H9 (cell line): ENCODE data around the gene CD300E. TPM values are rescaled to one million over a fixed set of nuclear protein-coding genes. Genes with fewer than 3 reads are reported as not detected.
A peak's percentile ranks its signal among the peaks of the same experiment; 100 is the strongest.

Experiments used
- DNase-seq: peaks from one replicate; pipeline ENCODE4 v3.0.0-alpha.2; 2017
- H2AFZ ChIP-seq: one replicate; pipeline ENCODE4 v1.6.1; 2013; ENCODE audit warnings: mild to moderate bottlenecking, low read length, control low read depth, moderate library complexity
- H2AK5ac ChIP-seq: 2 replicates; pipeline ENCODE4 v1.6.1; 2013; ENCODE audit warnings: low read length, control low read depth, mixed read lengths; ENCODE audit not compliant: insufficient read length
- H2BK120ac ChIP-seq: one replicate; pipeline ENCODE4 v1.6.1; 2013; ENCODE audit warnings: low read depth, mild to moderate bottlenecking, low read length, control low read depth, inconsistent platforms; ENCODE audit not compliant: poor library complexity, severe bottlenecking
- H2BK12ac ChIP-seq: 2 replicates; pipeline ENCODE4 v1.6.1; 2013; ENCODE audit warnings: low read length, control low read depth, mixed read lengths, low read depth; ENCODE audit not compliant: insufficient read length
- H2BK15ac ChIP-seq: 2 replicates; pipeline ENCODE4 v1.6.1; 2013; ENCODE audit warnings: low read depth, low read length, control low read depth
- H2BK20ac ChIP-seq: one replicate; pipeline ENCODE4 v1.6.1; 2013; ENCODE audit warnings: low read depth, mild to moderate bottlenecking, low read length, control low read depth, inconsistent platforms; ENCODE audit not compliant: poor library complexity, severe bottlenecking
- H2BK5ac ChIP-seq: 2 replicates; pipeline ENCODE4 v1.6.1; 2013; ENCODE audit warnings: low read length, control low read depth, mixed read lengths; ENCODE audit not compliant: insufficient read length
- H3K14ac ChIP-seq: 2 replicates; pipeline ENCODE4 v1.6.1; 2013; ENCODE audit warnings: low read length, control low read depth; ENCODE audit not compliant: insufficient read depth
- H3K18ac ChIP-seq: 2 replicates; pipeline ENCODE4 v1.6.1; 2013; ENCODE audit warnings: low read depth, mild to moderate bottlenecking, mixed read lengths, low read length, control low read depth; ENCODE audit not compliant: insufficient read length
- H3K23ac ChIP-seq: 2 replicates; pipeline ENCODE4 v1.6.1; 2013; ENCODE audit warnings: low read length, control low read depth, mixed read lengths, low read depth; ENCODE audit not compliant: insufficient read length
- H3K23me2 ChIP-seq: 2 replicates; pipeline ENCODE4 v1.6.1; 2013; ENCODE audit warnings: low read depth, mild to moderate bottlenecking, mixed read lengths, low read length, control low read depth; ENCODE audit not compliant: insufficient read length, poor library complexity, severe bottlenecking
- H3K27ac ChIP-seq: 2 replicates; pipeline ENCODE4 v1.5.1; 2013; ENCODE audit warnings: low read length, control low read depth, mixed read lengths, low read depth; ENCODE audit not compliant: insufficient read length
- H3K27me3 ChIP-seq: 2 replicates; pipeline ENCODE4 v1.6.1; 2013; ENCODE audit warnings: low read length, control low read depth, inconsistent platforms; ENCODE audit not compliant: insufficient read depth
- H3K4ac ChIP-seq: 2 replicates; pipeline ENCODE4 v1.6.1; 2013; ENCODE audit warnings: low read depth, mild to moderate bottlenecking, control low read depth, inconsistent platforms, low read length, moderate library complexity
- H3K4me1 ChIP-seq: 2 replicates; pipeline ENCODE4 v1.6.1; 2013; ENCODE audit warnings: low read length, control low read depth, inconsistent platforms; ENCODE audit not compliant: insufficient read depth
- H3K4me2 ChIP-seq: 2 replicates; pipeline ENCODE4 v1.6.1; 2013; ENCODE audit warnings: low read length, control low read depth, mixed read lengths; ENCODE audit not compliant: insufficient read length, insufficient read depth
- H3K56ac ChIP-seq: 2 replicates; pipeline ENCODE4 v1.6.1; 2013; ENCODE audit warnings: low read depth, mild to moderate bottlenecking, mixed read lengths, low read length, control low read depth; ENCODE audit not compliant: insufficient read length
- H3K79me1 ChIP-seq: 2 replicates; pipeline ENCODE4 v1.6.1; 2013; ENCODE audit warnings: low read depth, mild to moderate bottlenecking, moderate library complexity, low read length, control low read depth, inconsistent platforms; ENCODE audit not compliant: insufficient read depth, poor library complexity, severe bottlenecking
- H3K79me2 ChIP-seq: 2 replicates; pipeline ENCODE4 v1.6.1; 2013; ENCODE audit warnings: low read length, control low read depth, inconsistent platforms; ENCODE audit not compliant: insufficient read depth
- H3K9ac ChIP-seq: 2 replicates; pipeline ENCODE4 v1.6.1; 2013; ENCODE audit warnings: low read length, control low read depth, mixed read lengths; ENCODE audit not compliant: insufficient read length; ENCODE audit errors: extremely low read depth
- H3K9me3 ChIP-seq: one replicate; pipeline ENCODE4 v1.6.1; 2013; ENCODE audit warnings: low read depth, low read length, inconsistent platforms; ENCODE audit not compliant: control insufficient read depth
- H3T11ph ChIP-seq: one replicate; pipeline ENCODE4 v1.6.1; 2013; ENCODE audit warnings: mild to moderate bottlenecking, low read length, control low read depth, inconsistent platforms
- H4K20me1 ChIP-seq: one replicate; pipeline ENCODE4 v1.6.1; 2013; ENCODE audit not compliant: control insufficient read depth, insufficient read length, insufficient read depth
- H4K5ac ChIP-seq: 2 replicates; pipeline ENCODE4 v1.6.1; 2013; ENCODE audit warnings: low read depth, mild to moderate bottlenecking, mixed read lengths, low read length, control low read depth; ENCODE audit not compliant: insufficient read length
- H4K8ac ChIP-seq: replicated peaks from 2 replicates; pipeline ENCODE4 v1.6.1; 2013; ENCODE audit warnings: low read length, control low read depth, mixed read lengths, low read depth; ENCODE audit not compliant: insufficient read length
- H4K91ac ChIP-seq: 2 replicates; pipeline ENCODE4 v1.6.1; 2013; ENCODE audit warnings: low read depth, mild to moderate bottlenecking, moderate library complexity, mixed read lengths, low read length, control low read depth; ENCODE audit not compliant: insufficient read length
- H3K27ac Mint-ChIP-seq, 3 experiments: 2 replicates in 2 of 3; 3 replicates in 1 of 3; pipeline ENCODE4 v1.8.0; 2020 to 2021; ENCODE audit warnings: mixed read lengths in 3 of 3, mild to moderate bottlenecking in 1 of 3, moderate library complexity in 1 of 3
- H3K27me3 Mint-ChIP-seq: 2 replicates; pipeline ENCODE4 v1.8.0; 2021; ENCODE audit warnings: low read depth, mild to moderate bottlenecking, moderate library complexity, mixed read lengths
- H3K36me3 Mint-ChIP-seq, 3 experiments: 2 replicates in 2 of 3; 3 replicates in 1 of 3; pipeline ENCODE4 v1.8.0; 2020 to 2021; ENCODE audit warnings: low read depth in 3 of 3, mixed read lengths in 3 of 3; ENCODE audit not compliant: insufficient read depth in 1 of 3
- H3K4me1 Mint-ChIP-seq, 2 experiments: 2 replicates each; pipeline ENCODE4 v1.8.0; 2020; ENCODE audit warnings: mixed read lengths in 2 of 2
- H3K4me3 Mint-ChIP-seq, 2 experiments: 2 replicates in 1 of 2; 3 replicates in 1 of 2; pipeline ENCODE4 v1.8.0; 2020 to 2021; ENCODE audit warnings: mild to moderate bottlenecking in 2 of 2, mixed read lengths in 2 of 2, moderate library complexity in 1 of 2
- H3K9me3 Mint-ChIP-seq, 2 experiments: 2 replicates in 1 of 2; 3 replicates in 1 of 2; pipeline ENCODE4 v1.8.0; 2020; ENCODE audit warnings: mild to moderate bottlenecking in 2 of 2, mixed read lengths in 2 of 2, moderate library complexity in 1 of 2
- WGBS: extraction: QIAGEN DNeasy Blood & Tissue Kit; methylation state at CpG from one replicate; pipeline ENCODE4 v1.1.7; 2013; ENCODE audit warnings: missing lambda C conversion rate, low lambda C conversion rate, mixed read lengths; ENCODE audit not compliant: insufficient read length; ENCODE audit errors: extremely low coverage; 5-methylcytosine and 5-hydroxymethylcytosine counted together
- total RNA-seq: library from RNA; stranded (reverse); gene quantifications from 2 replicates; pipeline ENCODE4 v1.2.1, GENCODE V29; 2021
- TF ChIP-seq, protein P1 (sequence below): fragments of 200-600 bp; sonication (generic); conservative IDR thresholded peaks from 3 replicates; pipeline ENCODE4 v1.8.0; 2021; ENCODE audit warnings: antibody characterized with exemption, mild to moderate bottlenecking

The CD300E gene
- total RNA-seq, 1 experiment from 2014 or later: not detected

- Mint-ChIP-seq H3K27ac (no peak overlapping the region; a peak in 1 of 7 replicates), H3K36me3 (no peaks in the 10 kb centered on the region; a peak in 1 of 7 replicates), H3K4me1 (peaks cover 44 to 64% of the 10 kb centered on the region in 2 experiments), H3K4me3 (no peak overlapping the region), H3K9me3 (peaks cover 2 to 3% of the 10 kb centered on the region in 2 experiments; a peak in 2 of 5 replicates), H3K27me3 (peaks cover 6% of the 10 kb centered on the region)
- Histone ChIP-seq H3K56ac (no peak overlapping the region), H3K27me3 (no peaks in the 10 kb centered on the region), H2BK12ac (no peak overlapping the region), H3K27ac (no peak overlapping the region), H3K14ac (0 out of 2 replicates have a peak overlapping the region, but pooled peaks have one; percentile 4), H4K5ac (no peak overlapping the region), H3T11ph (no peak overlapping the region), H2BK120ac (no peak overlapping the region), H3K4ac (no peak overlapping the region), H3K23me2 (no peaks in the 10 kb centered on the region), H3K9ac (no peak overlapping the region), H2AK5ac (no peak overlapping the region), H4K8ac (no peak overlapping the region), H3K23ac (no peak overlapping the region), H2BK20ac (no peak overlapping the region), H2AFZ (no peak overlapping the region), H3K4me2 (no peak overlapping the region), H3K9me3 (no peaks in the 10 kb centered on the region), H4K91ac (no peak overlapping the region), H3K4me1 (peaks cover 10% of the 10 kb centered on the region; the same call in 1 of the 2 replicates), H4K20me1 (no peaks in the 10 kb centered on the region), H3K18ac (no peak overlapping the region), H3K79me2 (no peaks in the 10 kb centered on the region), H2BK15ac (no peak overlapping the region), H2BK5ac (no peak overlapping the region), H3K79me1 (no peaks in the 10 kb centered on the region)
- no CpG with 5 or more reads among the region's 8 CpGs for whole genome bisulfite sequencing
- TF ChIP-seq, protein P1, sequence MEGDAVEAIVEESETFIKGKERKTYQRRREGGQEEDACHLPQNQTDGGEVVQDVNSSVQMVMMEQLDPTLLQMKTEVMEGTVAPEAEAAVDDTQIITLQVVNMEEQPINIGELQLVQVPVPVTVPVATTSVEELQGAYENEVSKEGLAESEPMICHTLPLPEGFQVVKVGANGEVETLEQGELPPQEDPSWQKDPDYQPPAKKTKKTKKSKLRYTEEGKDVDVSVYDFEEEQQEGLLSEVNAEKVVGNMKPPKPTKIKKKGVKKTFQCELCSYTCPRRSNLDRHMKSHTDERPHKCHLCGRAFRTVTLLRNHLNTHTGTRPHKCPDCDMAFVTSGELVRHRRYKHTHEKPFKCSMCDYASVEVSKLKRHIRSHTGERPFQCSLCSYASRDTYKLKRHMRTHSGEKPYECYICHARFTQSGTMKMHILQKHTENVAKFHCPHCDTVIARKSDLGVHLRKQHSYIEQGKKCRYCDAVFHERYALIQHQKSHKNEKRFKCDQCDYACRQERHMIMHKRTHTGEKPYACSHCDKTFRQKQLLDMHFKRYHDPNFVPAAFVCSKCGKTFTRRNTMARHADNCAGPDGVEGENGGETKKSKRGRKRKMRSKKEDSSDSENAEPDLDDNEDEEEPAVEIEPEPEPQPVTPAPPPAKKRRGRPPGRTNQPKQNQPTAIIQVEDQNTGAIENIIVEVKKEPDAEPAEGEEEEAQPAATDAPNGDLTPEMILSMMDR: no peak
- no peak for DNase-seq
Measured at GRCh38 chr17:74633326-74633725, 9.8 kb upstream of the CD300E start.
